SHP77 (cell line): Measurements from ENCODE around the gene PRDM5.

Experiments
- DNase-seq, 2 experiments: peaks; one replicate each; lab custom pipeline; 2025; lab: John Stamatoyannopoulos, UW

Gene PRDM5

GRCh38 chr4:120855307-120856001, 67.1 kb downstream of the PRDM5 start:
- no peak for DNase-seq

- DNase-seq = no peak
Observed at GRCh38 chr4:120853161-120853935, 69.2 kb downstream of the PRDM5 start.

GRCh38 chr4:120850018-120850599, 72.4 kb downstream of the PRDM5 start:
- no peak for DNase-seq

- no peak for DNase-seq
Observed at GRCh38 chr4:120847019-120847582, 75.4 kb downstream of the PRDM5 start.

GRCh38 chr4:120844528-120844921, 78.0 kb downstream of the PRDM5 start:
- DNase-seq = no peak

- peak in 1 of 2 experiments; percentile 18 for DNase-seq
Observed at GRCh38 chr4:120843849-120844527, 78.5 kb downstream of the PRDM5 start.

GRCh38 chr4:120842031-120842430, 80.5 kb downstream of the PRDM5 start:
- DNase-seq = no peak

GRCh38 chr4:120841580-120841979, 80.9 kb downstream of the PRDM5 start:
- no peak for DNase-seq

GRCh38 chr4:120839974-120840751, 82.4 kb downstream of the PRDM5 start:
- DNase-seq = no peak

GRCh38 chr4:120839334-120839973, 83.1 kb downstream of the PRDM5 start:
- no peak for DNase-seq

- no peak for DNase-seq
Observed at GRCh38 chr4:120838784-120839183, 83.7 kb downstream of the PRDM5 start.

- no peak for DNase-seq
Observed at GRCh38 chr4:120837656-120838055, 84.9 kb downstream of the PRDM5 start.

- DNase-seq = no peak
Observed at GRCh38 chr4:120835342-120835741, 87.2 kb downstream of the PRDM5 start.

- DNase-seq = no peak
Observed at GRCh38 chr4:120830204-120830603, 92.3 kb downstream of the PRDM5 start.

- no peak for DNase-seq
Observed at GRCh38 chr4:120829113-120829831, 93.3 kb downstream of the PRDM5 start.

GRCh38 chr4:120826853-120827252, 95.7 kb downstream of the PRDM5 start:
- DNase-seq = no peak

GRCh38 chr4:120826449-120826848, 96.1 kb downstream of the PRDM5 start:
- DNase-seq = no peak

- DNase-seq = no peak
Observed at GRCh38 chr4:120824946-120825345, 97.6 kb downstream of the PRDM5 start.

GRCh38 chr4:120821977-120822376, 100.5 kb downstream of the PRDM5 start:
- no peak for DNase-seq

- no peak for DNase-seq
Observed at GRCh38 chr4:120821029-120821428, 101.5 kb downstream of the PRDM5 start.
